ENCODE results near the gene RASEF. TPM values are rescaled to one million over a fixed set of nuclear protein-coding genes. Genes with fewer than 3 reads are reported as not detected.

The RASEF gene
- total RNA-seq, 1 donor from 2014 or later, result 7.6 TPM

GRCh38 chr9:83066771-83067170, 3.8 kb upstream of the RASEF start:
- no peaks in the 10 kb centered on the region for H3K9me3 ChIP-seq
- peaks cover 16% of the 10 kb centered on the region for H3K4me1 ChIP-seq
- no peak for DNase-seq (ENCODE audit: extremely low spot score in 2 of 2)
- TF ChIP-seq POLR2AphosphoS5 (IDR thresholded peaks at IDR 0.05; ENCODE audit: insufficient read depth in 1 of 2, low read depth in 1 of 2) (no peak), POLR2A (IDR thresholded peaks at IDR 0.05) (no peak)
- TF ChIP-seq, protein P1, sequence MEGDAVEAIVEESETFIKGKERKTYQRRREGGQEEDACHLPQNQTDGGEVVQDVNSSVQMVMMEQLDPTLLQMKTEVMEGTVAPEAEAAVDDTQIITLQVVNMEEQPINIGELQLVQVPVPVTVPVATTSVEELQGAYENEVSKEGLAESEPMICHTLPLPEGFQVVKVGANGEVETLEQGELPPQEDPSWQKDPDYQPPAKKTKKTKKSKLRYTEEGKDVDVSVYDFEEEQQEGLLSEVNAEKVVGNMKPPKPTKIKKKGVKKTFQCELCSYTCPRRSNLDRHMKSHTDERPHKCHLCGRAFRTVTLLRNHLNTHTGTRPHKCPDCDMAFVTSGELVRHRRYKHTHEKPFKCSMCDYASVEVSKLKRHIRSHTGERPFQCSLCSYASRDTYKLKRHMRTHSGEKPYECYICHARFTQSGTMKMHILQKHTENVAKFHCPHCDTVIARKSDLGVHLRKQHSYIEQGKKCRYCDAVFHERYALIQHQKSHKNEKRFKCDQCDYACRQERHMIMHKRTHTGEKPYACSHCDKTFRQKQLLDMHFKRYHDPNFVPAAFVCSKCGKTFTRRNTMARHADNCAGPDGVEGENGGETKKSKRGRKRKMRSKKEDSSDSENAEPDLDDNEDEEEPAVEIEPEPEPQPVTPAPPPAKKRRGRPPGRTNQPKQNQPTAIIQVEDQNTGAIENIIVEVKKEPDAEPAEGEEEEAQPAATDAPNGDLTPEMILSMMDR (IDR thresholded peaks at IDR 0.05), result no peak
- no peaks in the 10 kb centered on the region for H3K27me3 ChIP-seq
- intact Hi-C loops (cut with DNase I), result no loop called here
- H3K27ac ChIP-seq, result no peak overlapping the region
- no peaks in the 10 kb centered on the region for H3K36me3 ChIP-seq
- no peak overlapping the region for H3K4me3 ChIP-seq

DNA sequence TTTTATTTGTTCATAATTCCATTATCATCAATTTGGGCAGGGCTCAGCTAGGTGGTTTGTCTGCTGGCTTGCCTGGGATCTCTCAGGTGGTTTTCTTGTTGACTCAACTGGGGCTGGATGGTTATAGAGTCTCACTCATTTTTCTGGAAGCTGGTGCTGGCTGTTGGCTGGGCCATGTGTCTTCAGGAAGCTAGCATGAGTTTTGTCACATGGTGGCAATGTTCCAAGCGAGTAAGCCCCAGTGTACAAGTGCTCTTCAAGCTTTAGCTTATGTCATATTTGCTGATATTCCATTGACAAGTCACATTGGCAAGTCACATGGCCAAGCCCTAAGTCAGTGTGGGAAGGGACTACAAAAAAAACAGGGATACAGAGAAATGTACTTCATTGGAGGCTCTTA, 2.3 kb upstream of the RASEF start:
- intact Hi-C loops (cut with DNase I), result no loop called here
- no peaks in the 10 kb centered on the region for H3K27me3 ChIP-seq
- H3K4me1 ChIP-seq, result peaks cover 23% of the 10 kb centered on the region
- no peaks in the 10 kb centered on the region for H3K36me3 ChIP-seq
- no peak for DNase-seq (ENCODE audit: extremely low spot score in 2 of 2)
- H3K9me3 ChIP-seq, result no peaks in the 10 kb centered on the region
- no peak overlapping the region for H3K4me3 ChIP-seq
- TF ChIP-seq POLR2A (IDR thresholded peaks at IDR 0.05) (no peak), POLR2AphosphoS5 (IDR thresholded peaks at IDR 0.05; ENCODE audit: insufficient read depth in 1 of 2, low read depth in 1 of 2) (no peak)
- TF ChIP-seq, protein P1 (IDR thresholded peaks at IDR 0.05), result no peak
- H3K27ac ChIP-seq, result no peak overlapping the region

DNA sequence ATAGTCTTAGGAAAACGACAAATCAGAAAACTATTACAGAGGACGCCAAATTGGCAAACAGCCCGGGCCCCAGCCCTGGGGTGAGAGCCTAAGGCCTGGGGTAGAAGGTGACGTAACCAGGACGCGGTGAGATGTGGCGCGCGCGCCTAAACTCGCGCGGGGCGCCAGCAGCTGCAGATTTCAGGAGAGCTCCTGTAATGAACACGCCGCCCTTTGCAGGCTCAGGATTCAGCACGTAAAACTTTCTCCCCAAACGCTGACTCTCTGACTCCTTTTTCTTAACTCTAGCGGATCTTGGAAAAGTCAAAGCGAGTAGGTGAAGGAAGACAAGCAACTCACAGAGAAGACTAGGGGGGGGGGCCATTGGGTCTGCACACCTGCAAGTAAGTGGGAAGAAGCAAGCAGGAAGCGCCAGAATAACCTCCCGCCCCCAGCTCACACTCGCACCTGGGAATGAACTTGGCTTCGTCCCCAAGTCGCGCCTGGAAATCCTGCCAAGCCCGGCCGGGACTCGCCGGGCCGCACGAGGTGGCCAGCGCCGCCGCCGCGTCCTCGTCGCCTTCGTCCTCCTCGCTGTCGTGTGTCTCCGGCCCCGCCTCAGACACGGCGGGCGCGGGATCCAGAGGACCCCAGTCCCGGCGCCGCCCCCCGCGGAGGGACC, 822 bp downstream of the RASEF start:
- Histone ChIP-seq H3K4me1 (peaks cover 23% of the 10 kb centered on the region), H3K36me3 (no peaks in the 10 kb centered on the region), H3K9me3 (no peaks in the 10 kb centered on the region), H3K27ac (no peak overlapping the region), H3K27me3 (no peaks in the 10 kb centered on the region), H3K4me3 (peak overlapping the region; percentile 41 to 42)
- TF ChIP-seq, protein P1 (IDR thresholded peaks at IDR 0.05), result no peak
- TF ChIP-seq POLR2AphosphoS5 (IDR thresholded peaks at IDR 0.05; ENCODE audit: insufficient read depth in 1 of 2, low read depth in 1 of 2), result peak in 1 of 2 donors; percentile 14
- TF ChIP-seq POLR2A (IDR thresholded peaks at IDR 0.05), result no peak
- no peak for DNase-seq (ENCODE audit: extremely low spot score in 2 of 2)
- intact Hi-C loops (cut with DNase I), result no loop called here

DNA sequence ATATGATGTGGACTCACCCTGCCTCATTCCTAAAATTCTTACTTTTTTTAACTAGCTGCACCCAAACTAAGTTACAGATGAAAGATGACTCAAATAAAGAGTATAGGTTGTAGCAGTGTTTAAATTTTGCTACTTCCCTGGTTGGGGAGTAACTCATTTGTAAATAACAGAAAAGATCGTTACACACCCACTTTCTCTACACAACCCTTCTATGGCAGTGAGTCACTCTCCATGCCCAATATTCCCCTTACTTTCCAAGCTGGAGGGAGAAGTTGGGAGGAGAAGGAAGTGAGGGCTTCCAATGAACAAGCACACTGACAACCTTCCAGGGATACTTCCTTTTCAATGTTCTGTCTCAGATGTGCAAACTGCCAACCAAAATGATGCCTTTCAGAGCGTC, 1.9 kb downstream of the RASEF start:
- H3K36me3 ChIP-seq, result no peaks in the 10 kb centered on the region
- DNase-seq (ENCODE audit: extremely low spot score in 2 of 2), result no peak
- no peak for TF ChIP-seq POLR2AphosphoS5 (IDR thresholded peaks at IDR 0.05; ENCODE audit: insufficient read depth in 1 of 2, low read depth in 1 of 2)
- intact Hi-C loops (cut with DNase I), result no loop called here
- peaks cover 23% of the 10 kb centered on the region for H3K4me1 ChIP-seq
- H3K9me3 ChIP-seq, result no peaks in the 10 kb centered on the region
- no peaks in the 10 kb centered on the region for H3K27me3 ChIP-seq
- H3K27ac ChIP-seq, result no peak overlapping the region
- no peak overlapping the region for H3K4me3 ChIP-seq

GRCh38 chr9:83060556-83060955, 2.4 kb downstream of the RASEF start:
- intact Hi-C loops (cut with DNase I), result no loop called here
- no peak overlapping the region for H3K4me3 ChIP-seq
- H3K9me3 ChIP-seq, result no peaks in the 10 kb centered on the region
- H3K27ac ChIP-seq, result no peak overlapping the region
- H3K36me3 ChIP-seq, result no peaks in the 10 kb centered on the region
- H3K27me3 ChIP-seq, result no peaks in the 10 kb centered on the region
- no peak for DNase-seq (ENCODE audit: extremely low spot score in 2 of 2)
- TF ChIP-seq, protein P1 (IDR thresholded peaks at IDR 0.05), result no peak
- peaks cover 23% of the 10 kb centered on the region for H3K4me1 ChIP-seq
